Superior temporal gyrus (tissue), 1 donor: ENCODE measurements around the gene COL12A1.
"Not testable (repeated sequence)": the region's sequence is repeated elsewhere in the genome, so short reads cannot be mapped to it uniquely, and the experiment has no call there.

Source experiments
- DNase-seq: peaks from one replicate; pipeline ENCODE4 v3.0.0-alpha.2; 2016; ENCODE audit errors: extremely low spot score

The COL12A1 gene

GRCh38 chr6:75213112-75213511 is 7.3 kb upstream of the COL12A1 start:
- DNase-seq: peak; percentile 75

- no peak for DNase-seq
Measured at GRCh38 chr6:75211920-75212590, 6.2 kb upstream of the COL12A1 start.

GRCh38 chr6:75210885-75211739 is 5.3 kb upstream of the COL12A1 start:
- DNase-seq: peak; percentile 95

- DNase-seq: no peak
Measured at GRCh38 chr6:75209184-75209723, 3.4 kb upstream of the COL12A1 start.

GRCh38 chr6:75208298-75209183 is 2.7 kb upstream of the COL12A1 start:
- peak; percentile 95 for DNase-seq

GRCh38 chr6:75206576-75207342 is 906 bp upstream of the COL12A1 start:
- DNase-seq: no peak

- no peak for DNase-seq
Measured at GRCh38 chr6:75204959-75205775, 686 bp downstream of the COL12A1 start.

- DNase-seq: peak; percentile 82
Measured at GRCh38 chr6:75204217-75204958, 1.5 kb downstream of the COL12A1 start.

GRCh38 chr6:75203721-75204120 is 2.1 kb downstream of the COL12A1 start:
- no peak for DNase-seq

GRCh38 chr6:75202676-75203131 is 3.1 kb downstream of the COL12A1 start:
- no peak for DNase-seq

- DNase-seq: no peak
Measured at GRCh38 chr6:75201901-75202672, 3.8 kb downstream of the COL12A1 start.

GRCh38 chr6:75201021-75201420 is 4.8 kb downstream of the COL12A1 start:
- no peak for DNase-seq

GRCh38 chr6:75199889-75200288 is 6.0 kb downstream of the COL12A1 start:
- DNase-seq: no peak

- DNase-seq: no peak
Measured at GRCh38 chr6:75196081-75196687, 9.7 kb downstream of the COL12A1 start.

- no peak for DNase-seq
Measured at GRCh38 chr6:75188221-75188925, 17.5 kb downstream of the COL12A1 start.

- not testable (repeated sequence) for DNase-seq
Measured at GRCh38 chr6:75186581-75186980, 19.3 kb downstream of the COL12A1 start.

- no peak for DNase-seq
Measured at GRCh38 chr6:75183099-75183541, 22.7 kb downstream of the COL12A1 start.
